DMS 273 treated with DMSO at 0.1 percent for 48 hours (cell line): ENCODE measurements around the gene SPIN2B.
"Not testable (repeated sequence)": the region's sequence is repeated elsewhere in the genome, so short reads cannot be mapped to it uniquely, and the experiment has no call there.

Experiments
- DNase-seq: peaks from one replicate; lab custom pipeline; 2025; lab: John Stamatoyannopoulos, UW

SPIN2B gene

DNA sequence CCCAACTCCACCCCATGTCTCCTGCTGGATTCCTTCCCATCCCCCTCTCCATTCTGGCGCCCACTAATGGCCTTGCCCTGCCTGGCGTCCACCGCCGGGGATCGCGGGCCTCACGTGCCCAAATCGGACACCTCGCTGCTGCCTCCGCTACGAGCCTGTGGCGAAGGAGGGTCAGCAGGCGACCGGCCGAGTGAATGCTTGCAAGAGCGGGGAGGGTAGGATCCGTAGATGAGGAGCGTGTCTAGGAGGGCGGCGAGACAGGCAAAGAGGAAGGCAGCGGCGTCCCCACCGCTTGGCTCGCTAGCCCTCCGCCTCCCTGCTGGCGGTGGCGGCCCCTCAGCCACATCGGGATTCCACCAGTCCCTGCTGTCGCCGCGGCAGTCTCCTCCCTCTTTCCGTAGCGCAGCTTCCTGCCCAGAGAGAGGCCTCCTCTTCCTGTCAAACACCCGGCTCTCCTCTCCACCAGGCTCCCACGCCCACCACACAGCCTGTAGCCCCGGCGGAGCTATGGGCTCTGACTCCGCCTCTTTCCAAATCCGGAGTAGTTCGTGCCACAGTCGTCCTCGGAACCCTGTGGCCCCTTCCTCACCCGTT is at the start of gene SPIN2B:
Gene SPIN2B (minus strand): TSS at position 387 of the 594 bp plus-strand sequence.
- DNase-seq: peak; percentile 79

DNA sequence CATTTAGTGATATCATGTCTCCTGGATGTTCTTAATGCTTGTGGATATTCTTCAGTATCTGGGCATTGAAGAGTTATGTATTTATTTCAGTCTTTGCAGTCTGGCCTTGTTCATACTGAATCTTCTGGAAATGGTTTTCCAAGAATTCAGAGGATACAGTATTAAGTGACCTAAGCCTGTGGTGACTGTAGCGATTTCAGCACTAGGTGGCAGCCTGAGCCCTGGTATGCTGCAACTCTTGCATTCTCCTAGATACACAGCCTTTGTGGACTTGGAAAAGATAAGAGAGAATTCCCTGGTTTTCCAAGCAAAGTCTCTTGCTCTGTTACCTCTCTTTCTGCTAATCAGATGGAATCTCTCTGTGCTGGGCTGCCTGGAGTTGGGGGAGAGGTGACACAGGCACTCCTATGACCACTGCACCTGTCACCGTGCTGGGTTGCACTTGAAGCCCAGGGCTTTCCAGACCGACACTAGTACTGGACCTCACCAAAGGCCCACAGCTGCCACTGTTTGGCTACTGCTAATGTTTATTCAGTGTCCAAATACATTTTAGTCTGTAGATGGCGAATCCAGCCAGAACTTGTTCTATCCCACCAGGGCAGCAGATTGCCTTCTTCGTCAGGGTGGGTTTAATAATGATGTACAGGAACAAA is 35.2 kb upstream of the SPIN2B start:
- DNase-seq: no peak

DNA sequence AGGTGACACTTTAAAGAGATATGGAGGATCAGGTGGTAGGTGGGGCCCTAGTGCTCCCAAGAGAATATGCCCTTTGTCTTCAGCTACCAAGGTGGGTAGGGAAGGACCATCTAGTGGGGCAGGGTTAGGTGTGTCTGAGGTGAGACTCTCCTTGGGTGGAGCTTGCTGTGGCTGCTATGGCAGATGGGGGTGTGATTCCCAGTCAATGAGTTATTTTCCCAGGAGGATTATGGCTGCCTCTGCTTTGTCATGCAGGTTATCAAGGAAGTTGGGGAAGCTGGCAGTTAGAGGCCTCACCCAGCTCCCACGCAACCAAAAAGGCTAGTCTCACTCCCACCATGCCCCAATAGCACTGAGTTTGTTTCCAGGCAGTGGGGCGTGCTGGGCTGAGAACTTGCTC is 33.8 kb upstream of the SPIN2B start:
- no peak for DNase-seq

DNA sequence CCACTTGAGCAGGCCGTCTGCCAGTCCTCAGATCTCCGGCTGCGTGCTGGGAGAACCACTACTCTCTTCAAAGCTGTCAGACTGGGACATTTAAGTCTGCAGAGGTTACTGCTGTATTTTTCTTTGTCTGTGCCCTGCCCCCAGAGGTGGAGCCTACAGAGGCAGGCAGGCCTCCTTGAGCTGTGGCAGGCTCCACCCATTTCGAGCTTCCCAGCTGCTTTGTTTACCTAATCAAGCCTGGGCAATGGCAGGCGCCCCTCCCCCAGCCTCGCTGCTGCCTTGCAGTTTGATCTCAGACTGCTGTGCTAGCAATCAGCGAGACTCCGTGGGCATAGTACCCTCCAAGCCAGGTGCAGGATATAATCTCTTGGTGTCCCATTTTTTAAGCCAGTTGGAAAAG is 30.9 kb upstream of the SPIN2B start:
- not testable (repeated sequence) for DNase-seq

DNA sequence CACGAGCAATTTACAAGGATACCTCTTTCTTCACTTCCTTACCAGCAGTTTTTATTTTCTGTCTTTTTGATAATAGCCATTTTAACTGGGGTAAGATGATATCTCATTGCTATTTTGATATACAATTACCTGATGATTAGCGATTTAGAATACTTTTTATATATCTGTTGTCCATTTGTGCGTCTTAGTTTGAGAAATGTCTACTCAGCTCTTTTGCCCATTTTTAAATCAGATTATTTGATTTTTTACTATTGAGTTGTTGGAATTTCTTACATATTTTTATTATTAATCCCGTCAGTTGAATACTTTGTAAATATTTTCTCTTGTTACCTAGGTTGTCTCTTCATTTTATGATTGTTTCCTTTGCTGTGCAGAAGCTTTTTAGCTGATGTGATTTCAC is 17.3 kb upstream of the SPIN2B start:
- no peak for DNase-seq

DNA sequence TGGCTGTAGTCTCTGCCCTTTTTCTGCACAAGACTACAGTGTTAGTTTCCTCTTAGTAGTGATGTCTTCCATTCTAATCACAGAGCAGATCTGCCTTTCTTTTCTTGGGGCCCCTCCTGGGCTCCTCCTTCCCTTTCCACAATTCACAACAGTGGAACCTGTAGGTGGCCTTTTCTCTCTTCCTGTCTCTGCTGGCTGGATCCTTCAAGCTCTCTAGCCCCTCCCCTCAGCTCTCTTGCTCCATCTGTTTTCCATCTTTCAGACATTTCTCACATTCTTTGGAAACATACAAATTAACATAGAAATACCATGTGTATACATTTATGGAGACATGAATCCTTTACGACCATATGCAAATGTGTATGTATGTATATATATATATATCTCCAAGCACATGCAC is 16.2 kb upstream of the SPIN2B start:
- DNase-seq: no peak

DNA sequence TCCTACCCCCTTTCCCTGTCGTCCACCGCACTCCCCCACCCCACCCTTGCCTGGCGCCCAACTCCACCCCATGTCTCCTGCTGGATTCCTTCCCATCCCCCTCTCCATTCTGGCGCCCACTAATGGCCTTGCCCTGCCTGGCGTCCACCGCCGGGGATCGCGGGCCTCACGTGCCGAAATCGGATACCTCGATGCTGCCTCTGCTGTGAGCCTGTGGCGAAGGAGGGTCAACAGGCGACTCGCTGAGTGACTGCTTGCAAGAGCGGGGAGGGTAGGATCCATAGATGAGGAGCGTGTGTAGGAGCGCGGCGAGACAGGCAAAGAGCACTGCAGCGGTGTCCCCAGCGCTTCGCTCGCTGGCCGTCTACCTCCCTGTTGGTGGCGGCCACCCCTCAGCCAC is 15.7 kb upstream of the SPIN2B start, which contains the start of gene SPIN2A:
Gene SPIN2A (minus strand): TSS at position 325 of the 400 bp plus-strand sequence. CDS start 800 bp downstream, outside the sequence.
- DNase-seq: not testable (repeated sequence)

DNA sequence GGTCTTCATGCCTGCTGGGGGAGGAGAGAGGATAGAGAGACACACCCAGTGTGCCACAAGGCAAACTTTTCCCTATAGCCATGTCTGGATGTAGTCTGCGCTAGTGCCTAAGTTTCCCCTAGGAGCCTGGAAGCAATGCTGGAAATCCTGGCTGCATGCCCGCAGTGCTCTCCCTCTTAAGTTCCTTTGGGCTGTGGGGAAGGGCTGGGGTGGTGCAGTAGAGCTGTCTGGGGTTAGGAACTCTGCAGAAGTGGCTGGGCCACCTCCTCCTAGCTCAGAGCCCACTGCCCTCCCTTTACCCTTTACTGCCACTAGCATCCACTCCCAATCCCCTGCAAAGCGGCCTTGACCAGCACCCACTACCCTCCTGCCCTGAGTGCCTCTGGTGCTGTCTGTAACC is 15.2 kb upstream of the SPIN2B start:
- DNase-seq: not testable (repeated sequence)

DNA sequence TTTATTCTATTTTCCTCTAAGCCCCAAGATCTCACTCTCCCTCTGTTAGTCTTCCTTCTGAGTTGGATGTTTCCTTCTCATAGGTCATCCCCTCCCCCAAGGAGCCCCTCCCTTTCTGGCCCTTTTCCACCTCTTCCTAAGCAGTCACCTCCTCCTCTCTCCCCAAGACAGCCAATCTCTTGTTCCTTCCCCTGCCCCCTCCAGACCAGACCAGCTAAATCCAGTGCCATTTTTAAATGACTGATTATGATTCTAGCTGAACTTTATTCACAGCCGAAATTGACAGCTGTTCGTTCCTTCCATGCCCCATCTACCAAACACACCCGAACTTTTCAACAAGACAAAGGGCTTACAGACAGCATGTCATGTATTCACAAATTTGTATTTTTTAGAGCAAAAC is 13.9 kb upstream of the SPIN2B start:
- DNase-seq: no peak

DNA sequence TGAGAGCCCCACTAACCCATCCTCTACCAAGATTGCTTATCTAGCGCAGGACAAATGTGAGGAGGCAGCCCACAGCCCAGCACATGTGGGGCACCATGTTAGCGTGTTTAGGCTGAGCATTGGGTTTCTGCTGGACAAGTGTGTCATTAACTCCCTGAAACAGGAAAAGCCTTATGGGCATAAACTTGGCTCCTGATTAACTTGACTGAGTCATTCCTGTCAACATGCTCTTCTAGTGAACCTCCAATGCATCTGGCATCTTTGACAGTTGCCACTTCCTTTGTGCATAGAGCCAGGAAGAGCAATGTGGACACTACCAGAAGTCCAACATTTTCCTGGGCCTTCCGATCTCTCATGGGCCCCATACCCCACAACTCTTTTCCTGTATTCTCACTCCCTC is 13.4 kb upstream of the SPIN2B start:
- DNase-seq: no peak

DNA sequence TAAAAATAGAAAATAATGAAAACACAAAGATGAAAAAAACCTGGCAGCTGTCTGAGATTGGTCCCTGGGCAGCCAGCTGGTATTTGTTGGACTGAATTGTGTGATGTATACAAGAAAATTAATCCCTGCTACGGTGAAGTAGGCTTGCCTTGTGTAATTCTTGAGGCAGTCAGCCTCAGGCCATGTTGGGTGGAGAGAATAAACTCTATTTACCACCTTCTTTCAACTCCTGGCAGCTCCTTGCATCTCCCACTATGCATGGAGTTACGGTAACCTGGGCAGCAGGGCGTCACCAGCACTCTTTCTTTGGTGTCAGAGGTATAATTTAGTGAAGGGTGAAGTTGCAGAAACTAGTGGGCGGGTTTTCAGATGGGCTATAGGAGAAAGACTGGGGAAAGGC is 12.4 kb upstream of the SPIN2B start:
- DNase-seq: no peak

DNA sequence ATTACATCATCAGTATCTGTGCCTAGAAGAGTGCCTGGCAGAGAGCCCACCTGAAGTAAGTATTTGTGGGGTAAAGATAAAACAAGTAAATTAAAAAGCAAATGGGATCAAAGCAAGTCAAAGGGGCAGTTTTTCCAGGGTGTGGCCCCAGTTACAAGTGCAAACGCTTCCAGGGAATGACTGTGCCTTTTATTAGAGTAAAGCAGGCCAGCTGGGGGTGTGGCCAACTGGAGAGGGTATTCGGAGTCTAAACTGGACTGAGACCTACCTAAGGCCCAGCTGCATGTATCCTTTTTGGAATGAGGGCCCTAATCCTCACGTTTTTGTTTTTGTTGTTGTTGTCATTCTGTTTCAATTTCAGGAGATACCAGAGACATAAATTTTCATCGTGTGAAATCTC is 11.9 kb upstream of the SPIN2B start:
- DNase-seq: not testable (repeated sequence)

DNA sequence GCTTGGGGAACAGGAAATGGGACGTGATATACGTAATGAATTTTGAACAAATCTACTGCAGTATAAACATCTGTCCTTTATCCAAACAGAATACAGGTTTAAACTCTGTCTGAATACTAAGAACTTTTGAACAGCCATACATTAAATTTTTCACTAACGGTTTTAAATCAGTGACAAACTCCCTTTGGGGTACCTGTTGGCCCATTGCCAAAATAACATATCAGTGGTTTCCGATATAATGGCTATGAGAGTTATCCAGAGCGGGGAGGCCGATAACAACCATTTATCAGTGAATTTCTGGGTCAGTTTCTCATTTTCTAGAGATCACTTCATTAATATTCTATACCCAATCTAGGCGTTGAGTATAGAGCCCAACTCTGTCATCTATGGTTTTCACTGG is 10.7 kb upstream of the SPIN2B start:
- no peak for DNase-seq

DNA sequence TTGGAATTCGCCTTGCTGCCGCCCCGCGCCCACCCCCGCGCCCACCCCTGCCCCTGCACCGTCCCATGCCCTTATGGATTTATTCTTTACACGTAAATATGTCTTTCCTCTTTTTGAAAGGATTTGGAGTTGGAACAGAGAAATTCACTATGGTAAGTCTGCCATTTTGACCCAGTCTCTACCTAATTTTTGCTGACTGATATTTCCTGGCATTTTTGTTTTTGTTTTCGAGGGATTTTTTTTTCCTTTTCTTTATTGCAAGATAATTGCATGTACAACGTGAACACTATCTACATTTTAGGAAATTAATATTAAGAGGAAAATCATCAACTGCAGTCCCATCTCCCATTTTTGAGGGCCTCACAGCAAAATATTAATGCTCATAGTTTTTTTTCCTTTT is 468 bp upstream of the SPIN2B start:
- DNase-seq: no peak

DNA sequence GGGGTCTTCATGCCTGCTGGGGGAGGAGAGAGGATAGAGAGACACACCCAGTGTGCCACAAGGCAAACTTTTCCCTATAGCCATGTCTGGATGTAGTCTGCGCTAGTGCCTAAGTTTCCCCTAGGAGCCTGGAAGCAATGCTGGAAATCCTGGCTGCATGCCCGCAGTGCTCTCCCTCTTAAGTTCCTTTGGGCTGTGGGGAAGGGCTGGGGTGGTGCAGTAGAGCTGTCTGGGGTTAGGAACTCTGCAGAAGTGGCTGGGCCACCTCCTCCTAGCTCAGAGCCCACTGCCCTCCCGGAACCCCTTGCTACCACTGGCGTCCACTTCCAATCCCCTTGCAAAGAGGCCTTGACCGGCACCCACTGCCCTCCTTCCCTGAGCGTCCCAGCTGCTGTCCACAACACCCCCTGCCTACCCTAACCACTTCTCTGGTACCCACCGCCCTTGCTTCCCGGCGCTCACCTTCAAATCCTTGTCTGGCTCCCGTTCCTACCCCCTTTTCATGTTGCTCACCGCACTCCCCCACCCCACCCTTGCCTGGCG is 658 bp downstream of the SPIN2B start:
- DNase-seq: not testable (repeated sequence)

DNA sequence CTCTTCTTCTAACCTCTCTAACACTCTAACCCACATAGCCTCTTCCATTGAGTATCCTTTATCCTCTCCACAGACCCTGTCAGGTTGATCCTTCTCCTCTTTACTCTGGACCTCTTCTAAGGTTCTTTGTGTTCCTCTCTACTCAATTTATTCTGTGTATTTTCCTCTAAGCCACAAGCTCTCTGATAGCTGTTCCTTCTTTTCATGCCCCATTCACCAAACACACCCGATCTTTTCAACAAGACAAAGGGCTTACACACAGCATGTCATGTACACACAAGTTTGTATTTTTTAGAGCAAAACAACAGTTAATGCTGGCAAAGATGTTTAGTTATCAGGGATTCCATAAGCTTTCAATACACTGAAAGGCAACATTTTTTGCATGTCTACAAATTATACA is 1.9 kb downstream of the SPIN2B start:
- DNase-seq: no peak

DNA sequence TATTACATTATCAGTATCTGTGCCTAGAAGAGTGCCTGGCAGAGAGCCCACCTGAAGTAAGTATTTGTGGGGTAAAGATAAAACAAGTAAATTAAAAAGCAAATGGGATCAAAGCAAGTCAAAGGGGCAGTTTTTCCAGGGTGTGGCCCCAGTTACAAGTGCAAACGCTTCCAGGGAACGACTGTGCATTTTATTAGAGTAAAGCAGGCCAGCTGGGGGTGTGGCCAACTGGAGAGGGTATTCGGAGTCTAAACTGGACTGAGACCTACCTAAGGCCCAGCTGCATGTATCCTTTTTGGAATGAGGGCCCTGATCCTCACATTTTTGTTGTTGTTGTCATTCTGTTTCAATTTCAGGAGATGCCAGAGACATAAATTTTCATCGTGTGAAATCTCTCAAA is 3.8 kb downstream of the SPIN2B start:
- not testable (repeated sequence) for DNase-seq

DNA sequence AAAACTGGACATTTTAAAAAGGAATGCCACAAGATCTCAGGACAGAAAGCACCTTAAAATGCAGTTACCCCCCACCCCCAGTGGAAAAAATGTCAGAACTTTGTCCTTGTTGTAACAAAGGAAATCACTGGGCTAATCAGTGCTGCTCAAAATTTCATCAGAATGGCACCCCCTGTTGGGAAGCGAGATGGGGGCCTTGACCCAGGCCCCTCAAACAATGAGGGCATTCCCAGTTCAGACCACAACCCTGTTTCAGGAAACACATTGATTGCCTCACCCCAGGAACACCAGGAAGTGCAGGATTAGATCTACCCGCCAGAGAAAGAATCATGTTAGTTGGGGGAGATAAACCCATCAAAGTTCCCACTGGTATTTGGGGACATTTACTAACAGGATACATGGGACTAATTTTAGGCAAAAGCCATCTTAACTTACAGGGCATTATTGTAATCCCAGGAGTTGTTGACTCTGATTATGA is 16.4 kb downstream of the SPIN2B start:
- DNase-seq: no peak

DNA sequence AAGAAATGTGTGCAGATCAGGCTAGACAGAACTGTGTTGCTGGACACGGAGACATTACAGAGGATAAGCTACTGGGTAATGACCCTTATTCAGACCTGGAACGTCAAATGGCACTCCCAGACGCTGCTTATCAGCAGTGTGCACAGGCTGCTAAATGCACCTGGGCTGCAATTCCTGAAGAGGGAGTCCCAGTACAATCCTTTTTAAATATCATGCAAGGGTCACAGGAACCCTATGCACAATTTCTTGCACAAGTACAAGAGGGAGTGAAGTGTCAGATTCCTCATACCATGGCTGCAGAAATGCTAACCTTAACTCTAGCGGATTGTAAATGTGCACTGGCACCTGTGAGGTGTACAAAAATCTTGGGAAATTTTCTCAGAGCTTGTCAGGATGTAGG is 16.9 kb downstream of the SPIN2B start:
- no peak for DNase-seq

DNA sequence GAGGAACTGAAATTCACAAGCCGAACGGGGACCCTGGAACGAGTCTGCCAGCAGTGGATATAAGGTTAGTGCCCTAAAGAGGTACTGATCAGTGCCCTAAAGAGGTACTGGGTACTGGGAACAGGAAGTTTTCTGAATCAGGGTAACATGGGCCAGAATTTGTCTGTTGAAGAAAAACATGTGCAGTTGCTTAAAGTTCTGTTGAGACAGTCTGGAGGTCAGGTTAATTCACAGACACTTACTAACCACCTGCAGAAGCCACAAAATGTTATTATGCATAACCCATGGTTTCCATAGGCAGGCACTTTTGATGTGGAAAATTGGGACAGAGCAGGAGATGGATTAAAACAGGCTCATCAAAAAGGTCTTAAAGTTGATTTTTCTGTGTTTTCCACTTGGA is 17.9 kb downstream of the SPIN2B start:
- DNase-seq: no peak

DNA sequence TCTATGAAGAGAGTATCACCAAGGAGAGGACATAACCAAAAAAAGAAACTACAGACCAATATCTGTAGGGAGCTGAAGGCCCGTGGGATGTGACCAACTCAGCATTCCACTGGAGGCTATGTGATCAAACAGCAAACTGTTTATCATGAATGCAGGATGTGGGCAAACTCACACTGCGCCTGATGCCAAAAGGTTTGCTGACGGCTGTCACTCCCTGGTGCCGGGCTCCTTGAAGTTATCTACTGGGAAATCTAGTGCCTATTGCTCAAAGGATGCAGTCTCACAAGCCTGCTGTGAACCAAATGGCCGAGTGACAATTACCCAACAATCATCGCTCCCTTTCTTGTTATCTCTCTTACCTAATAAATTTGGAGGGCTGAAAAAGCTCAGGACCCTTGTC is 18.4 kb downstream of the SPIN2B start:
- DNase-seq: not testable (repeated sequence)

DNA sequence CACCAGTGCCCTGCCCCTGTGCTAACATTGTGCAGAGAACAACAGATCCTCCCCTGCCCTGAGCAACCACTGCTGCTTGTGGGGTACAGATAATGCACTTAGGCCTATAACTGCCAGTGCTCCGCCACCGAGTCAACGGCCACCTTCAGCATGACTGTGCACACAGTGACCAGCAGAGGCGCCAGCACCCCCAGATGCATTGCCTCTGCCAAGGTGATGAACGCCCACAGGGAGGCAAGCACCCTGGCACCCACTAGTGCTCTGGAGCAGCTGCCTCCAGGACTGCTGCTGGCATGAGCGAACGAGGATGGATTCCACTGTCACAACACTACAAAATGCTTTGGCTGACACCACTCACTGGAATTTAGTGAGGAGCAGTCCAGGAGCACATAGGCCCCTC is 38.2 kb downstream of the SPIN2B start:
- DNase-seq: no peak

DNA sequence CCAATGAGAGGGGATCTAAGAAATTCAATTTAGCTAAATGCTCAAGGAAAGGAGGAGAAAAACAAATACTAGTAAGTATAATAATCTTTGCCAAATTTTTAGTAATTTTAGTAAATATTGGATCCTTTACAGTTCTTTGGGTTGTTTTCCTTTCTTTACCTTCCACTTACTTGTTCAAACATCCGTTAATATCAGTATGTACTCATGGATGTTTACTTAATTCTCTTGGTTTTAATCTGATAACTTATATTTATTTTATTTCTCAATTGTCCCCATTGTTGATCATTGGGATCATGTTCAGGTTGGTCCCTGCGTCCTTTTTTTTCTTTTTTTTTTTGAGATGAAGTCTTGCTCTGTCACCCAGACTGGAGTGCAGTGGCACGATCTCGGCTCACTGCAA is 46.9 kb downstream of the SPIN2B start:
- no peak for DNase-seq
